HUES48 (cell line): ENCODE measurements around the gene ATG9B.
"Not testable (repeated sequence)": the region's sequence is repeated elsewhere in the genome, so short reads cannot be mapped to it uniquely, and the experiment has no call there.

Source experiments
- H3K27ac ChIP-seq: one replicate; pipeline ENCODE4 v1.7.0; 2013; ENCODE audit warnings: low read depth, low read length, inconsistent platforms
- H3K27me3 ChIP-seq: 2 replicates; pipeline ENCODE4 v1.6.1; 2013; ENCODE audit warnings: mild to moderate bottlenecking, low read length; ENCODE audit not compliant: control insufficient read depth, insufficient read depth
- H3K36me3 ChIP-seq: 2 replicates; pipeline ENCODE4 v1.6.1; 2013; ENCODE audit warnings: low read length; ENCODE audit not compliant: control insufficient read depth, insufficient read depth
- H3K4me1 ChIP-seq: 2 replicates; pipeline ENCODE4 v1.6.1; 2013; ENCODE audit warnings: mild to moderate bottlenecking, low read length; ENCODE audit not compliant: control insufficient read depth, insufficient read depth
- H3K4me3 ChIP-seq: 2 replicates; pipeline ENCODE4 v1.5.1; 2013; ENCODE audit warnings: mild to moderate bottlenecking, low read depth, low read length
- H3K9ac ChIP-seq: 2 replicates; pipeline ENCODE4 v1.6.1; 2013; ENCODE audit warnings: mild to moderate bottlenecking, low read depth, low read length, moderate library complexity
- H3K9me3 ChIP-seq: 2 replicates; pipeline ENCODE4 v1.6.1; 2013; ENCODE audit warnings: low read length; ENCODE audit not compliant: control insufficient read depth, insufficient read depth

ATG9B gene

GRCh38 chr7:151034312-151035025 is 10.2 kb upstream of the ATG9B start:
- Histone ChIP-seq H3K27me3 (no peaks in the 10 kb centered on the region), H3K36me3 (peaks cover 19% of the 10 kb centered on the region), H3K4me1 (no peaks in the 10 kb centered on the region), H3K27ac (no peak overlapping the region), H3K4me3 (no peak overlapping the region), H3K9me3 (no peaks in the 10 kb centered on the region), H3K9ac (no peak overlapping the region)

GRCh38 chr7:151033864-151034249 is 9.6 kb upstream of the ATG9B start:
- no peak overlapping the region for H3K27ac ChIP-seq
- no peaks in the 10 kb centered on the region for H3K9me3 ChIP-seq
- H3K9ac ChIP-seq: no peak overlapping the region
- H3K4me1 ChIP-seq: no peaks in the 10 kb centered on the region
- no peak overlapping the region for H3K4me3 ChIP-seq
- no peaks in the 10 kb centered on the region for H3K27me3 ChIP-seq
- H3K36me3 ChIP-seq: peaks cover 19% of the 10 kb centered on the region

GRCh38 chr7:151032936-151033863 is 8.9 kb upstream of the ATG9B start:
- no peaks in the 10 kb centered on the region for H3K4me1 ChIP-seq
- H3K9ac ChIP-seq: no peak overlapping the region
- no peak overlapping the region for H3K4me3 ChIP-seq
- no peaks in the 10 kb centered on the region for H3K9me3 ChIP-seq
- H3K36me3 ChIP-seq: peaks cover 19% of the 10 kb centered on the region
- H3K27me3 ChIP-seq: no peaks in the 10 kb centered on the region
- H3K27ac ChIP-seq: no peak overlapping the region

GRCh38 chr7:151031011-151031410 is 6.7 kb upstream of the ATG9B start:
- Histone ChIP-seq H3K4me3 (no peak overlapping the region), H3K9me3 (no peaks in the 10 kb centered on the region), H3K9ac (no peak overlapping the region), H3K4me1 (peaks cover 6% of the 10 kb centered on the region), H3K36me3 (peaks cover 10% of the 10 kb centered on the region), H3K27me3 (no peaks in the 10 kb centered on the region), H3K27ac (no peak overlapping the region)

- Histone ChIP-seq H3K27ac (peak overlapping the region; percentile 82), H3K9ac (no peak overlapping the region), H3K4me1 (peaks cover 6% of the 10 kb centered on the region), H3K27me3 (no peaks in the 10 kb centered on the region), H3K36me3 (no peaks in the 10 kb centered on the region), H3K4me3 (peak overlapping the region; percentile 92), H3K9me3 (no peaks in the 10 kb centered on the region)
Observed at GRCh38 chr7:151028948-151029501, 4.7 kb upstream of the ATG9B start.

- peaks cover 6% of the 10 kb centered on the region for H3K4me1 ChIP-seq
- H3K27ac ChIP-seq: peak within 1 kb of the TSS; percentile 82
Observed at GRCh38 chr7:151028131-151028947, 4.0 kb upstream of the ATG9B start, which contains the start of gene ABCB8. Gene ABCB8, plus strand, starts transcription at chr7:151028450. Its CDS starts 66 bp downstream, at chr7:151028516.

GRCh38 chr7:151027728-151028130 is 3.4 kb upstream of the ATG9B start:
- not testable (repeated sequence) for H3K36me3 ChIP-seq, H3K9me3 ChIP-seq, H3K4me1 ChIP-seq, H3K27me3 ChIP-seq, H3K9ac ChIP-seq
- Histone ChIP-seq H3K4me3 (peak overlapping the region; percentile 63), H3K27ac (peak overlapping the region; percentile 71)

More at GRCh38 chr7:151028131-151028947, 4.0 kb upstream of the ATG9B start, which contains the start of gene ABCB8:
- no peaks in the 10 kb centered on the region for H3K27me3 ChIP-seq
- no peak within 1 kb of the TSS; the same call in 1 of the 2 replicates for H3K9ac ChIP-seq
- peak within 1 kb of the TSS; percentile 92 for H3K4me3 ChIP-seq
- no peaks in the 10 kb centered on the region for H3K9me3 ChIP-seq
- no peaks in the 10 kb centered on the region for H3K36me3 ChIP-seq

- not testable (repeated sequence) for H3K4me1 ChIP-seq, H3K9me3 ChIP-seq, H3K36me3 ChIP-seq, H3K9ac ChIP-seq, H3K27me3 ChIP-seq
- H3K4me3 ChIP-seq: peak overlapping the region; percentile 63
- peak overlapping the region; percentile 71 for H3K27ac ChIP-seq
Observed at GRCh38 chr7:151026771-151027727, 2.8 kb upstream of the ATG9B start.

GRCh38 chr7:151025924-151026671 is 1.8 kb upstream of the ATG9B start:
- Histone ChIP-seq H3K27ac (peak overlapping the region; percentile 14), H3K4me3 (no peak overlapping the region), H3K4me1 (peaks cover 6% of the 10 kb centered on the region), H3K9ac (no peak overlapping the region), H3K27me3 (peaks cover 3% of the 10 kb centered on the region; the same call in 1 of the 2 replicates), H3K36me3 (no peaks in the 10 kb centered on the region), H3K9me3 (no peaks in the 10 kb centered on the region)
